Stimulated activated CD4-positive, alpha-beta T cell treated with anti-CD3 and anti-CD28 coated beads, Interleukin-4, amount 100 ng/mL, for 1 hour (primary cell): ENCODE measurements around the gene PAQR7.

Experiments used
- DNase-seq: peaks from one replicate; pipeline ENCODE4 v3.0.0-alpha.2; 2020

The PAQR7 gene

DNA sequence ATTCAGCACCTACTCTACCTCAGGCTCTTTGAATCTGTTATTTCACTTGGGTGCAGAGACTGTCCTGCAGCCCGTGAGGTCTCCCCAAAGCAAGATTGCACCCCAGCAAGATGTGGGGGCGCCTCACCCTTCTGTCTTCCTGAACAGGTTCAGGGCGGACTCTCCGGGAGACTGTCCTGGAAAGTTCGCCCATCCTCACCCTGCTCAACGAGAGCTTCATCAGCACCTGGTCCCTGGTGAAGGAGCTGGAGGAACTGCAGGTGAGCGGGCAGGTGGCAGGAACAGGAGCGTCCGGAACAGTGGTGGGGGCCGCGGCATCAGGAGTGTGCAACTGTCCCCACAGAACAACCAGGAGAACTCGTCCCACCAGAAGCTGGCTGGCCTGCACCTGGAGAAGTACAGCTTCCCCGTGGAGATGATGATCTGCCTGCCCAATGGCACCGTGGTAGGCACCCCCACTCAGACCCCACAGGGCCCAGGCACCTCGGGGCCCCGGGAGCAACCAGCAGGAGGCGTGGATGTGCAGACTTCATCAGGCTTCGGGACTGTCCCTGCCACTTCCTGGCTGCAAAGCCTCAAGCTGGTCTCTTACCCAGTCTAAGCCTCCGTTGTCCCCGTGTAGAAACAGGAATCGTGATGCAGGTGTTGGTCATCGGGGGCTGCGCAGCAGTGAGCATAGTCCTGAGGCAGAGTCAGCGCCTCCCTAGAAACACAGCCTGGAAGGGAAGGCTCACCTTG lies 61.6 kb downstream of the PAQR7 start:
- no peak for DNase-seq

DNA sequence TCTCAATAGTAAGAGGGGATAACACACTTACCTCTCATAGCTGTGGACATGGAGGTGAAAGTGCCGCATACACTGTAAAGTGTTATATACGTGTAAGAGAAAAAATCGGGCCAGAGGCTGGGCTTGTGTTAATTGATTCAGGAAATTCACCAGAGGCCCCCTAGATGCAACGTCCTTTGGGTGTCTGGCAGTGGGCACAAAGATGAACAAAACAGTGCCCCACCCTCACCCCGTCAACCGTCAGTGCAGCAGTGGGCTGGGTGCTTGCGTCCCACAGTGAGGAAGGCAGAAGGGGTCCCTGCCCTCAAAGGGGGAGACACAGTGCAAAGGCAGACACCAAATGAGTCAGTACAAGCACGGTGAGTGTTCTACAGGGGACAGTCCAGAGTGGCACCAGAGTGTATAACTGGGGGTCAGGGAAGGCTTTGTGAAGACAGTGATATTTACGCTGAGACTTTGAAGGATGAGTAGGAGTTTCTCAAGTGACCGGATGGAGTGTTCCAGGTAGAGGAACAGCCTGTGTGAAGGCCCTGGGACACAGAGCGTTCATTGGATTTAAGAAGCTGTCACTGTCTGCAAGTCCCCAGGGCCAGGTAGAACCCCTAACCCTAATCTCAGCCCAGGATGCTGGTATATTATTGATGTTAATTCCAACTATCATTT lies 62.3 kb downstream of the PAQR7 start:
- no peak for DNase-seq
